Keratinocyte (primary cell): Measurements from ENCODE around the gene ZFP90. TPM values are rescaled to one million over a fixed set of nuclear protein-coding genes. Genes with fewer than 3 reads are reported as not detected.

Experiments
- DNase-seq: peaks from one replicate; pipeline ENCODE4 v3.0.0-alpha.2; 2011; ENCODE audit warnings: low read depth, missing footprints, low spot score
- FAIRE-seq: peaks from 2 replicates; lab custom pipeline; 2011; peaks lifted over from hg19 to GRCh38; lab: Jason Lieb, UNC
- H2AFZ ChIP-seq: 2 replicates; pipeline ENCODE4 v1.6.0; 2012; ENCODE audit warnings: low read length, control low read depth, inconsistent platforms; ENCODE audit not compliant: control insufficient read depth
- H3K27ac ChIP-seq: 2 replicates; pipeline ENCODE4 v1.5.1; 2011; ENCODE audit warnings: low read length; ENCODE audit not compliant: control insufficient read depth, insufficient read depth
- H3K27me3 ChIP-seq: 3 replicates; pipeline ENCODE4 v1.6.0; 2011; ENCODE audit warnings: low read length; ENCODE audit not compliant: control insufficient read depth, insufficient read depth; ENCODE audit errors: extremely low read depth
- H3K36me3 ChIP-seq, 2 experiments: 2 replicates in 1 of 2; 3 replicates in 1 of 2; pipeline ENCODE4 v1.5.1; 2011; ENCODE audit warnings: low read length in 2 of 2, mild to moderate bottlenecking in 1 of 2; ENCODE audit not compliant: control insufficient read depth in 2 of 2, insufficient read depth in 2 of 2; ENCODE audit errors: extremely low read depth in 1 of 2
- H3K4me1 ChIP-seq: 3 replicates; pipeline ENCODE4 v1.5.1; 2011; ENCODE audit warnings: low read length; ENCODE audit not compliant: control insufficient read depth, insufficient read depth; ENCODE audit errors: extremely low read depth
- H3K4me2 ChIP-seq: 3 replicates; pipeline ENCODE4 v1.6.0; 2011; ENCODE audit warnings: low read depth, low read length; ENCODE audit not compliant: control insufficient read depth, insufficient read depth; ENCODE audit errors: extremely low read depth
- H3K4me3 ChIP-seq, 3 experiments: fragments of 200-600 bp in 1 of 3; sonication (generic) in 1 of 3; 2 replicates in 2 of 3; 3 replicates in 1 of 3; pipeline ENCODE4 v1.5.1; 2011 to 2016; ENCODE audit warnings: low read length in 3 of 3, mild to moderate bottlenecking in 3 of 3, control low read depth in 2 of 3, inconsistent platforms in 1 of 3, low read depth in 1 of 3, mixed read lengths in 1 of 3, mixed run types in 1 of 3, moderate library complexity in 1 of 3; ENCODE audit not compliant: control insufficient read depth in 2 of 3, insufficient read depth in 2 of 3; ENCODE audit errors: extremely low read depth in 1 of 3
- H3K79me2 ChIP-seq: 2 replicates; pipeline ENCODE4 v1.6.0; 2012; ENCODE audit warnings: low read length; ENCODE audit not compliant: control insufficient read depth, insufficient read depth
- H3K9ac ChIP-seq: 3 replicates; pipeline ENCODE4 v1.6.0; 2011; ENCODE audit warnings: low read length; ENCODE audit not compliant: control insufficient read depth, insufficient read depth; ENCODE audit errors: extremely low read depth
- H3K9me1 ChIP-seq: 3 replicates; pipeline ENCODE4 v1.6.0; 2011; ENCODE audit warnings: low read length; ENCODE audit not compliant: control insufficient read depth, insufficient read depth; ENCODE audit errors: extremely low read depth
- H3K9me3 ChIP-seq: 2 replicates; pipeline ENCODE4 v1.5.1; 2012; ENCODE audit warnings: low read depth, low read length; ENCODE audit not compliant: control insufficient read depth
- H4K20me1 ChIP-seq: 3 replicates; pipeline ENCODE4 v1.6.0; 2011; ENCODE audit warnings: low read length; ENCODE audit not compliant: control insufficient read depth, insufficient read depth; ENCODE audit errors: extremely low read depth
- CTCF ChIP-seq, 3 experiments: IDR thresholded peaks in 1 of 3; conservative IDR thresholded peaks in 1 of 3; optimal IDR thresholded peaks in 1 of 3; 2 replicates in 2 of 3; 3 replicates in 1 of 3; pipeline versions ENCODE3 to v1.5.1; 2011; ENCODE audit warnings: low read length in 3 of 3, mild to moderate bottlenecking in 3 of 3, moderate library complexity in 2 of 3, control low read depth in 1 of 3, inconsistent platforms in 1 of 3; ENCODE audit not compliant: insufficient read depth in 2 of 3; ENCODE audit errors: extremely low read depth in 1 of 3
- EZH2 ChIP-seq: IDR thresholded peaks from one replicate; pipeline ENCODE4 v1.6.1; 2012; ENCODE audit warnings: inconsistent platforms, mild to moderate bottlenecking, low read length, moderate library complexity
- dilution Hi-C: fragments of 300-500 bp; cut with MboI; formaldehyde crosslinking; loops from one replicate; pipeline ENCODE4 v1.7.0; 2020; ENCODE audit warnings: low sequenced_read_pairs; ENCODE audit not compliant: extremely low pct_ligation_motif_present
- polyA plus RNA-seq, 5 experiments: library from polyadenylated mRNA; depleted of rRNA in 3 of 5; stranded (reverse) in 3 of 5; stranded (forward) in 1 of 5; unstranded in 1 of 5; fragments of >200 nt; gene quantifications; 1 replicate in 1 of 5; 2 replicates in 3 of 5; 3 replicates in 1 of 5; pipeline versions ENCODE4 v1.2.1 to v1.2.3, GENCODE V29; 2011 to 2012; ENCODE audit warnings: missing spikeins in 2 of 5, low read depth in 1 of 5, low replicate concordance in 1 of 5
- small RNA-seq, 3 experiments: library from RNA; depleted of rRNA; stranded (forward); fragments of <200 nt; gene quantifications; one replicate each; pipeline ENCODE3, GENCODE V24; 2012; ENCODE audit warnings: low read depth in 3 of 3, low replicate concordance in 1 of 3; ENCODE audit not compliant: insufficient read length in 3 of 3

The ZFP90 gene
- polyA plus RNA-seq, 1 donor (not counting 4 experiments of a cell fraction or from before 2014, with no cell fraction given), result 15.3 TPM

- Histone ChIP-seq H3K79me2 (no peaks in the 10 kb centered on the region), H3K4me2 (no peak overlapping the region), H3K36me3 (no peaks in the 10 kb centered on the region), H4K20me1 (no peaks in the 10 kb centered on the region), H3K4me3 (no peak overlapping the region), H3K9me1 (no peaks in the 10 kb centered on the region), H3K4me1 (no peaks in the 10 kb centered on the region), H2AFZ (no peak overlapping the region), H3K9ac (no peak overlapping the region), H3K27me3 (no peaks in the 10 kb centered on the region), H3K27ac (no peak overlapping the region), H3K9me3 (no peaks in the 10 kb centered on the region)
- FAIRE-seq (no peak), DNase-seq (no peak)
- dilution Hi-C loops, result no loop called here
- TF ChIP-seq CTCF (optimal IDR thresholded peaks at IDR 0.05 in 1 of 3, IDR thresholded peaks at IDR 0.05 in 1 of 3, conservative IDR thresholded peaks at IDR 0.05 in 1 of 3; ENCODE audit: extremely low read depth in 1 of 3, insufficient read depth in 2 of 3, low read length in 3 of 3) (no peak), EZH2 (no peak)
Measured at GRCh38 chr16:68612996-68613395, 73.9 kb downstream of the ZFP90 start.

GRCh38 chr16:68617734-68618133 is 78.6 kb downstream of the ZFP90 start:
- Histone ChIP-seq H3K9me3 (no peaks in the 10 kb centered on the region), H2AFZ (no peak overlapping the region), H3K9me1 (no peaks in the 10 kb centered on the region), H3K36me3 (no peaks in the 10 kb centered on the region), H3K27me3 (no peaks in the 10 kb centered on the region), H3K27ac (no peak overlapping the region), H3K9ac (no peak overlapping the region), H3K4me1 (no peaks in the 10 kb centered on the region), H4K20me1 (no peaks in the 10 kb centered on the region), H3K4me2 (no peak overlapping the region), H3K79me2 (no peaks in the 10 kb centered on the region), H3K4me3 (no peak overlapping the region)
- no peak for TF ChIP-seq EZH2
- no peak for TF ChIP-seq CTCF (optimal IDR thresholded peaks at IDR 0.05 in 1 of 3, IDR thresholded peaks at IDR 0.05 in 1 of 3, conservative IDR thresholded peaks at IDR 0.05 in 1 of 3; ENCODE audit: extremely low read depth in 1 of 3, insufficient read depth in 2 of 3, low read length in 3 of 3)
- FAIRE-seq, result no peak
- dilution Hi-C loops, result no loop called here
- DNase-seq, result no peak

Small RNAs within 50 kb of the gene (small RNA-seq; reads per million reads assigned to genes)
- 0 to 0.07 (median 0) reads per million in 3 experiments for gene RNU4-36P

Other genes with a start within 250 kb of the ZFP90 start
- gene SLC7A6OS, start 228.3 kb upstream of the ZFP90 start, polyA plus RNA-seq, result 9.5 to 12.6 TPM (median 9.8 TPM) in 3 replicates
- 25.8 to 30.2 TPM (median 27.4 TPM) in 3 replicates for gene PRMT7, start 228.3 kb upstream of the ZFP90 start, polyA plus RNA-seq
- 0.05 to 0.34 TPM (median 0.14 TPM) in 3 replicates for gene SMPD3, start 90.8 kb upstream of the ZFP90 start, polyA plus RNA-seq
- 366 to 711 TPM (median 524 TPM) in 3 replicates for gene CDH3, start 106.0 kb downstream of the ZFP90 start, polyA plus RNA-seq
- gene CDH1, start 198.0 kb downstream of the ZFP90 start, polyA plus RNA-seq, result 247 to 378 TPM (median 285 TPM) in 3 replicates